Measurements from ENCODE around the gene SLIT3. TPM values are rescaled to one million over a fixed set of nuclear protein-coding genes. Genes with fewer than 3 reads are reported as not detected.

SLIT3 gene
- total RNA-seq, 1 experiment from 2014 or later = 0.92 TPM

DNA sequence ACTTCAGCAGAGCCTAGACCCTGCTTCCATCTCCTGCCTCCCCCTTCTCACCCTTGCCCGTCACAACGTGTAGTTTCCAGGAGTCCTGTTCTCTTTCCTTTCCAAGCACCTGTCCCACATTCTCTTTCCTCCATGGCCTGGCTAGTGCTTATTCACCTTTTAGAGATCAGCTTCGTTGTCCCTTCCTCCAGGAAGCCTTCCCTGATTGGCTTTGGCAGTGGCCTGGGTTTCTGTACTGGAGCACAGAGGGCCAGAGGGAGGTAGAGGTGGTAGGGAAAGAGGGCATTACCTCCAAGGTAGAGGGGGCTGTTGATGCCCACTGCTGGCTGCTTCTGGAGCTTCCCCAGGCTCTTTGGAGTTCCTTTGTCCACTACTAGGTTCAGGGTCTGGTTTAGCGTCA is 628.1 kb downstream of the SLIT3 start:
- no peak overlapping the region for H3K18ac ChIP-seq (ENCODE audit: insufficient read length, low read depth, low read length)

More for the DNA sequence above, 628.1 kb downstream of the SLIT3 start:
- Histone ChIP-seq H3K9me3 (ENCODE audit: control insufficient read depth, low read depth, low read length) (no peaks in the 10 kb centered on the region), H3K4me2 (ENCODE audit: insufficient read depth, insufficient read length, low read length) (no peak overlapping the region), H3K56ac (ENCODE audit: insufficient read length, low read depth, low read length) (no peak overlapping the region), H4K20me1 (ENCODE audit: control insufficient read depth, insufficient read depth, insufficient read length) (no peaks in the 10 kb centered on the region), H2BK12ac (ENCODE audit: insufficient read length, low read depth, low read length) (no peak overlapping the region), H3K79me2 (ENCODE audit: insufficient read depth, low read length) (no peaks in the 10 kb centered on the region), H3T11ph (ENCODE audit: low read length) (no peak overlapping the region), H3K27ac (ENCODE audit: insufficient read length, low read depth, low read length) (no peak overlapping the region), H3K14ac (ENCODE audit: insufficient read depth, low read length) (no peak overlapping the region; the same call in 1 of the 2 replicates), H3K23me2 (ENCODE audit: insufficient read length, low read depth, low read length, poor library complexity, severe bottlenecking) (no peaks in the 10 kb centered on the region), H4K5ac (ENCODE audit: insufficient read length, low read depth, low read length) (no peak overlapping the region), H2BK15ac (ENCODE audit: low read depth, low read length) (no peak overlapping the region), H2BK20ac (ENCODE audit: low read depth, low read length, poor library complexity, severe bottlenecking) (no peak overlapping the region), H4K91ac (ENCODE audit: insufficient read length, low read depth, low read length) (no peak overlapping the region), H2AK5ac (ENCODE audit: insufficient read length, low read length) (no peak overlapping the region), H3K4ac (ENCODE audit: low read depth, low read length) (no peak overlapping the region), H2AFZ (ENCODE audit: low read length) (no peak overlapping the region), H3K4me1 (ENCODE audit: insufficient read depth, low read length) (no peaks in the 10 kb centered on the region), H3K79me1 (ENCODE audit: insufficient read depth, low read depth, low read length, poor library complexity, severe bottlenecking) (no peaks in the 10 kb centered on the region), H2BK5ac (ENCODE audit: insufficient read length, low read length) (no peak overlapping the region), H4K8ac (replicated peaks; ENCODE audit: insufficient read length, low read depth, low read length) (no peak overlapping the region), H3K27me3 (ENCODE audit: insufficient read depth, low read length) (no peaks in the 10 kb centered on the region), H3K23ac (ENCODE audit: insufficient read length, low read depth, low read length) (no peak overlapping the region), H2BK120ac (ENCODE audit: low read depth, low read length, poor library complexity, severe bottlenecking) (no peak overlapping the region), H3K9ac (ENCODE audit: extremely low read depth, insufficient read length, low read length) (no peak overlapping the region)
- Mint-ChIP-seq H3K27me3 (ENCODE audit: low read depth) (peaks cover 1% of the 10 kb centered on the region), H3K27ac (no peak overlapping the region), H3K36me3 (ENCODE audit: insufficient read depth in 1 of 3, low read depth in 3 of 3) (no peaks in the 10 kb centered on the region), H3K4me3 (no peak overlapping the region), H3K9me3 (no peaks in the 10 kb centered on the region), H3K4me1 (peaks cover 5% of the 10 kb centered on the region in 2 experiments; a peak in 2 of 4 replicates)
- no peak for DNase-seq
- no CpG with 5 or more reads among the region's 4 CpGs for WGBS (ENCODE audit: extremely low coverage, insufficient read length, low lambda C conversion rate)
- TF ChIP-seq, protein P1, sequence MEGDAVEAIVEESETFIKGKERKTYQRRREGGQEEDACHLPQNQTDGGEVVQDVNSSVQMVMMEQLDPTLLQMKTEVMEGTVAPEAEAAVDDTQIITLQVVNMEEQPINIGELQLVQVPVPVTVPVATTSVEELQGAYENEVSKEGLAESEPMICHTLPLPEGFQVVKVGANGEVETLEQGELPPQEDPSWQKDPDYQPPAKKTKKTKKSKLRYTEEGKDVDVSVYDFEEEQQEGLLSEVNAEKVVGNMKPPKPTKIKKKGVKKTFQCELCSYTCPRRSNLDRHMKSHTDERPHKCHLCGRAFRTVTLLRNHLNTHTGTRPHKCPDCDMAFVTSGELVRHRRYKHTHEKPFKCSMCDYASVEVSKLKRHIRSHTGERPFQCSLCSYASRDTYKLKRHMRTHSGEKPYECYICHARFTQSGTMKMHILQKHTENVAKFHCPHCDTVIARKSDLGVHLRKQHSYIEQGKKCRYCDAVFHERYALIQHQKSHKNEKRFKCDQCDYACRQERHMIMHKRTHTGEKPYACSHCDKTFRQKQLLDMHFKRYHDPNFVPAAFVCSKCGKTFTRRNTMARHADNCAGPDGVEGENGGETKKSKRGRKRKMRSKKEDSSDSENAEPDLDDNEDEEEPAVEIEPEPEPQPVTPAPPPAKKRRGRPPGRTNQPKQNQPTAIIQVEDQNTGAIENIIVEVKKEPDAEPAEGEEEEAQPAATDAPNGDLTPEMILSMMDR (conservative IDR thresholded peaks at IDR 0.05) = no peak
